SK-N-DZ (cell line): ENCODE results near the gene DOHH. TPM values are rescaled to one million over a fixed set of nuclear protein-coding genes. Genes with fewer than 3 reads are reported as not detected.

Experiments used
- DNase-seq: peaks from one replicate; pipeline ENCODE4 v3.0.0-alpha.2; 2015; ENCODE audit warnings: low spot score
- polyA plus RNA-seq, 2 experiments: library from polyadenylated mRNA; depleted of rRNA; stranded (reverse); fragments of >200 nt; gene quantifications; 2 replicates each; pipeline ENCODE4 v1.2.3, GENCODE V29; 2014

DOHH gene, protein sequence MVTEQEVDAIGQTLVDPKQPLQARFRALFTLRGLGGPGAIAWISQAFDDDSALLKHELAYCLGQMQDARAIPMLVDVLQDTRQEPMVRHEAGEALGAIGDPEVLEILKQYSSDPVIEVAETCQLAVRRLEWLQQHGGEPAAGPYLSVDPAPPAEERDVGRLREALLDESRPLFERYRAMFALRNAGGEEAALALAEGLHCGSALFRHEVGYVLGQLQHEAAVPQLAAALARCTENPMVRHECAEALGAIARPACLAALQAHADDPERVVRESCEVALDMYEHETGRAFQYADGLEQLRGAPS
- polyA plus RNA-seq (2014; cell fraction: cytosol; rRNA removed), result 9.7 and 19.7 TPM in 2 replicates
- 12.6 and 14.5 TPM in 2 replicates for polyA plus RNA-seq (2014; cell fraction: nucleus; rRNA removed)

DNA sequence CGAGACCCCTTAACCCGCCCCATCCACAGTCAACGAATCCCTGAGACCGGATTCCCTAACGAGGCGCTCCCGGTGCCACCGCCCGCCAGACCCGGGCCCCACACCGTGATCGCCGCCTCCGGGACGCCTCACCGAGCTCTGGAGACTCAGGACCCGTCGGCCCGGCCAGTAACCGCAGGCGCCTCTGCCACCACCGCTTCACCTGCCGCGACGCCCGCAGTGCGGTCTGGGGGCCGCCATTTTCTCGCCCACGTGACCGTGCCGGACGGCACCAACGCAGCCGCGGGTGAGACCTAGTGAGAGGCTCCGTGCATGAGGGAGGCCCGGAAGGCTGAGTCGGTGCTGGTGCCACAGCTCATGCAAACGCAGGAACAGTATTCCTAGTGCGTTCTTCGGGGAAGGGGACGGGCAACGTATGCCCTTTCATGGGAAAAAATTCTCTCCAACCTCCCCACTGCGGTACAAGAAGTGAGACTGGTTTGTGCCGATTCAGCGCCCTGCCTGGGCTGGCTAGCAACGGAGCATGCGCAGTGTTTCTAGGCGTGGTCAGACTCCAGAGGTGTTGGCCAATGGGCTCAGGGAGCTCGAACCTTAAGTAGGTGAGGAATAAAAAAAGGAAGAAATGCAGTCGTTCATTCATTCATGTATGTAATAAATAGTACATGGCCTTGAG lies at the start of gene DOHH:
Gene DOHH, minus strand, starts transcription at position 246 of the 673 bp plus-strand sequence. CDS start 3,860 bp downstream, outside the sequence.
- DNase-seq, result peak; percentile 97

DNA sequence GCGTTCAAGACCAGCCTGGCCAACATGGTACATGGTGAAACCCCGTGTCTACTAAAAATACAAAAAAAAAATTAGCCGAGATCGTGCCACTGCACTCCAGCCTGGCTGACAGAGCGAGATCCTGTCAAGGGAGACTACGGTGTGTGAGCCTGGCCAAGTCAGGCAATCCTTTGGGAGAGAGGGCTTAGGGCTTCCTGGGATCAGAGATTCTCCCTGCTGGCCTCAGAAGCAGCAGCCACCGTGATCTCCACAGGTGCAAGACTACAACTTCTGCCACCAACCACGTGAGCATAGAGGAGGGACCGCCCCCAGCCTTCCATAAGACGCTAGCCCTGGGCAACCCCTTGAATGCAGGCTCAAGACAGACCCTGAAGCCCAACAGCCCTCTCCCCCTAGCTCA lies 49.3 kb upstream of the DOHH start:
- DNase-seq, result no peak

DNA sequence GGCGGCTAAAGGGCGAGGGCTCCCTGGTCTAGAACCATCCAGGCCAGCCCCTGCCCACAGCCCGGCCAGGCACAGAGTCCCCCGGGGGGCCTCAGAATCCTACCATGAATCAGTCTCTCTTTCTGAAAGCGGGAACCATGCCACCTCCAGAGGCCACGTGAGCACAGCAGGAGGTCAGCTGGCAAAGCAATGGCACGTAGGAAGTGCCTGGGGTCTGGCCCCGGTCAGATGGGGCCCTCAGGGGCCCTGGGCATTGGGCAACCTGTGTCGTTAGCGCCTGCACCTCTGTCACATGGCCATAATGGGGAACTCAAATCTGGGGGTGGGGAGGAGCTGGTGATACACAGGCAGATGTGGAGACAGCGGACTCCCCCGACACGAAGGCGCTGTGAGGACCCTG lies 48.1 kb upstream of the DOHH start:
- no peak for DNase-seq

DNA sequence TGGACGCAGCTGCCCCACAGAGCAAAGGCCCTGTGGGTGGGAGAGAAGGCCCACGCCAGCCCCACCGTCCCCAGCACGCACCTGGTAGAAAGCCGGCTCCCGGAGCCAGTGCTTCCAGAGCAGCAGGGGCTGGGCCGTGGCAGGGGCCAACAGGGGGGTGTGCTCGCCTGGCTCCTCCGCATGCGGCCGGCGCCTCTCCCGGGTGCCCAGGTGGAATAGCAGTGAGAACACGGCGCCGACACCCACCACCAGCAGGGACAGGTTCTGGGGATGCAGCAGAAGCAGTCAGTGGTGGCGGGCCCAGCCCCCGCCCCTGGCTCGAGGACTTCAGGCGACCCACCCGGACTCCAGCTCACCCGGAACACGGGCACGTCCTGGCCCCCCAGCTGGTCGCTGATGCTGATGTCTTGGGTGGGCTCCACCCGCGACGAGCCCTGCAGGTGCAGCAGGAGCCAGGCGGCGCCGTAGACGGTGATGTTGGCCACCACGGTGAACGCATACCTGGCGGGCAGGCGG lies 47.4 kb upstream of the DOHH start:
- DNase-seq, result no peak

DNA sequence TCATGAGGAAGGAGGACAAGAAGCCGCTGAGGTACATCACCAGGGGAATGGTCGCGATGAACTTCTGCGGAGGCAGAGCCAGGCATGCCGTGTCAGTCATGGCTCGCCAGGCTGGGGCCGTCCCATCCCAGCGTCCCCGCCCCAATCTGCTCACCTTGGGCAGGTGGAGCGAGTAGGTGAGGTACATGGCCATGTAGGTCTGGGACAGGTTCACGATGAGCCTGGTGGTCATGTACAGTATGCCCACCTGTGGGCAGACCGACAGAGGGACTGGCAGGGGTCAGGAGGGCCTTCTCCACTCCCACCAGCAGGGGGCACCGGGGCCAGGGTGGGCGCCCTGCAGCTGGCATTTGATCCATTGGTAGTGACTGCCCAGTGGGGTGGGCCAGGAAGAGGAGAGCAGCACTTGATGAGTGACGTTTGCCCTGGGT lies 46.8 kb upstream of the DOHH start:
- DNase-seq, result no peak

DNA sequence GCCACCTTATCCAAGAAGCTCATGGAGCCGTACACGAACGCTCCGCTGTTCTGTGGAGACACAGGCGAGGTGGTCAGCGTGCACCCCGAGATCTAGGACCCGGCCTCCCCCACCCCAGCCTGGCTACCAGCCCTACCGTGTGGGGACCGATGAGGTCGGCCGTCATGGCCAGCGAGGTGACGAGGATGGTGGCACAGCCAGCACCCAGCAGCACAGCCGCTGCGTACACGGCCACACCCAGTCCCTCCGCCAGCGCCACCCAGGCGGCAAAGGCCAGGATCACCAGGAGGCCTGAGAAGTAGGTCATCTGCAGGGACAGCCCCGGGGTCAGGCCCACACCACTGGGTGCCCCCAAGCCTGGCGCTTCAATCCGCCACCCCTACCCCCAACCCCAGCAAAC lies 45.6 kb upstream of the DOHH start:
- DNase-seq, result no peak

DNA sequence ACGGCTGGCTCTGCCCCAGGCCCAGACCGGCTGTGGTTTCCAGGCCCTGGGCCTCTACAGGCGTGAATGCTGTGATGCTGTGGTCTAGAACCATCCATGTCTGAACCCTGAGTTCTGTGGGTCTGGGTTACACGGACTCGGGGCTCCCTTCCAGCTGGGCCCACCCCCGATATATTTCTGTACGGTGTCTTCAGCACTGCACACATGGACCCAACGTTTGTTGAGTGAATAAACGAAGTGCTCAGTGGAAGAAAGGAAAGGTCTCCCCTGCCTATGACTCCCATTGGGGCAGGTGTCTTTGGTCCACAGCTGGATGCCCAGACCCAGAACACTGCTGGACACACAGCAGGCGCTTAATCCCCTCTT lies 45.2 kb upstream of the DOHH start:
- DNase-seq, result no peak

DNA sequence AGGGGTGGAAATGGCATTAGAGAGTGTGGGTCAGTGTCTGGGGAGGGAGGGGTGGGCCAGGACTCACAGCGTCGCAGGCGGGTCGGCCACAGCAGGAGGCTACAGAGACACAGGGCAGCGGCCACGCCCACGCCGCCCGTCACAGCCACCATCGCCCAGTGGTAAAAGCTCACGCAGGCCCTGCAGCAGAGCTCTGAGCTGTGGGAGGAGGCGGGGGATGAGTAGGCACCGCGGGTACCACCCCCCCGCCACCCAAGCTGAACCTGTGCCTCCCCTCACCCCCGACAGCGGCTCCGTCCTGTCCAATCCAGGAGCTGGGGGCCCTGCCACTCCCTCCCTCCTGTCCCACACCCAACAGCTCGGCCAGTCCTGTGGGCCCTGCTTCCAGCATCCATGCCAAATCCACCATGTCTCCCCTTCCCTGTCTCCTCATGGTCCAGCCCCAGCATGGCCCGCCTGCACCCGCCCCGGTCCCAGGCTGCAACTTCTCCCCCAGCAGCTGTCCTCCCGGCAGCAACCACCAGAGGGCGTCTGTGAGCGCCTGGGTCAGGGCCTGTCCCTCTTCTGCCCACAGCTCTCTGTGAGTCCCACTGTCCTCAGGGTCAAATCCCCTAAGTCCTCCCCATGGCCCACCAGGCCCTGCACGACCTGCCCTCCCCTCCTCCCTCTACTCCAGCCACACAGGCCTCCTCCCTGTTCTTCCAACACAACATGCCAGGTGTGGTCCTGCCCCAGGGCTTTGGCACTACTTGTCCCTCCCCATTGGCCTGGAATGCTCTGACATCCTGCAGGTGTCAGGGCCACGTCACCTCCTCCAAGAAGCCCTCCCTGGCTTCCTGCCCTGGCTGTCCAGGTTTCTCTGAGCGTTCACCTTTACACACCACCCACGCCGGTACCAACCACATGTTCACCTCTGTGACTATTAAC lies 44.5 kb upstream of the DOHH start:
- peak; percentile 48 for DNase-seq

DNA sequence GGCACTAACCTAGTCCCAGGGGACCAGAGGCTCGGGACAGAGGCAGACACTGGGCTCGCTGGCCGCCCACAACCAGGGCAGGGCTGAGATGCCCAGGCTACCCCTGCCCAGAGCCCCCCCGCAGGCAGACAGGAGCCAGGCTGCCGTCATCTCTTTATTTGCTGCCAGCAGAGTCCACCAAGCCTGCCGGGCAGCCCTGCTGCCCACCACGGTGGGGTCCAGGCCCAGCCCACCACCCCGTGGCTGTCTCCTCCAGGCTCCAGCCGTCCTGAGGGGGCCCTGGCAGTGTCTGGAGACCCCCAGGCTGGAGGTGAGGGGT lies 43.5 kb upstream of the DOHH start:
- DNase-seq, result no peak

DNA sequence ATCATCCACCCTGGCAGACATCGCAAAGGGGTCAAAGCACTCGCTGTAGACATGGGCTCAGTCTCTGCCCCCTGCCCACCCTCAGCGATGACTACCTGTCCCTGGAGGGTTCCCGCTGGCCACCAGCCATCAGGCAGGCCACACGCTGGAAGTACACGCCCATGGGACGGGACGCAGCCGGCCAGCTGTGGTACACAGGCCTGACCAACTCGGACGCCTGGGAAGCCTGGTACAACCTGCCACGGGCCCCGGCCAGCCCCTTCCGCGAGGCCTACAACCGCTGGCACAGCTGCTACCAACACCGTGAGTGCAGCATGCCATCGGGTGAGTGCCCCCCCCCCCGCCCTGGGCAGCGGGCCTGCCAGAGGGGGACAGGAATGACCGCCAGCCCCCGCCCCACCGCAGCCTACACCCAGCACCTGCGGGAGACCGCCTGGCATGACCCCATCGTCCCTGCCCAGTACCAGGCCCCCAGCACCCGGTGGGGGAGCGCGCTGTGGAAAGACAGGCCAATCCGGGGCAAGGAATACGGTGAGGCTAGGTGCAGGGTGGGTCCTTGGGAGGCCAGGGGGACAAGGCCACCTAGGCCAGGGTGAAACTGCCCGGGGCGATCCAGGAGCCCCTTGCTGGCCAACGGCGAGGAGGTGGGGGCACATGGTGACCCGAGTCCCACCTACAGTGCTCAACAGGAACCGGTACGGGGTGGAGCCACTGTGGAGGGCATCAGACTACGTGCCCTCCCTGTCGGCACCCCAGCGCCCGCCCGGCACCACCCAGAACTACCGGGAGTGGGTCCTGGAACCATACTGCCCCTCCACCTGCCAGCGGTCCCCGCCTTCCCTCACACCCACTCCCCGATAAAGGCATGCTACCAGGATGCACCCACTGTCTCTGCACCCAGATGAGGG lies 42.9 kb upstream of the DOHH start:
- DNase-seq, result no peak

DNA sequence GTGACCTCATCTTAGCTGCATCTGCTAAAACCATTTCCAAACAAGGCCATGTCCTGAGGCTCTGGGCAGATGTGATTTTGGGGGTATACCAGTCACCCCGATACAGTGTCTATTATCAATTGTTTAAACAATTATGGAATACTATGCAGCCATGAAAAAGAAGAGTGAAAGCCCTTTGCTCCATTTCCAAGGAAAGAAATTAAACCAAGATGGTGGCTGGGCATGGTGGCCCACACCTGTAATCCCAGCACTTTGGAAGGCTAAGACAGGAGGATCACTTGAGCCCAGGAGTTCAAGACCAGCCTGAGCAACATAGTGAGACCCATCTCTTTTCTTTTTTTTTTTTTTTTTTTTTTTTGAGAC lies 39.3 kb upstream of the DOHH start:
- no peak for DNase-seq

DNA sequence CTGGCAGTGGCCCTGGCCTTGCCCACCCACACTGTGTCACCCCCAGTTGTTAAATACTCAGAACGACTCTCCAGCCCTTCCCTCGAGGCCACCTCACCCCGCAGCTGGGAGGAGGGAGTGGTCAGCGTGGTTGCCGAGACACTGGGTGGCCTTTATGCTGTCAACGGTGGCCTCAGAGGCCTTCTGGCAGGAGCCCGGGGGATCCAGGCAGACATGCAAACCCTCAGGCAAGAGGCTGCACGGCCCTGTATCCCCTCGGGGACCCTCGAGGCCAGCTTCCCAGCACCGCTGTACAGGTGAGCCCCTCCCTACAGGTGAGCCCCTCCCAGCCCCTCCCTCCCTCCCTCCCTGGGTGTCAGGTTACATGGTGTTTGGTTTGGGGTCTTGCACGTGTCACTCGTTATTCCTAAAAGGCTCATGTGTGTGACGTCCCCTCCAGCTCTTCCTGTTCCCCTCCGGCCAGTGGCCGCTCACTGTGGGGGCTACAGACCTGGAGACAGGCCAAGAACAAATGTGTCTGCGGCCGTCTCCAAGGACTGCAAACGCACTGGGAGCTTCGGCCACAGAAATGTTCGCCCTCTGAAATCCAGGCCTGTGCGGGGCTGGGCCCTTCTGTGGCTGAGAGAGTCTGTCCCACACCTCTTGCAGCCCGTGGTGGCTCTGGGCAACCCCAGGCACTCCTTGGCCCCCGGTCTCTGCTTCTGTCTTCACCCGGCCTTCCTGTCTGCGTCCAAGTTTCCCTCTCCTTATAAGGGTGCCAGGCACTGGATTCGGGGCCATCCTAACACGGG lies 38.7 kb upstream of the DOHH start, which contains the start of gene TEKTIP1:
Gene TEKTIP1, plus strand, starts transcription at position 210 of the 791 bp plus-strand sequence. Its CDS starts 4 bp downstream, at position 214.
- DNase-seq, result no peak

DNA sequence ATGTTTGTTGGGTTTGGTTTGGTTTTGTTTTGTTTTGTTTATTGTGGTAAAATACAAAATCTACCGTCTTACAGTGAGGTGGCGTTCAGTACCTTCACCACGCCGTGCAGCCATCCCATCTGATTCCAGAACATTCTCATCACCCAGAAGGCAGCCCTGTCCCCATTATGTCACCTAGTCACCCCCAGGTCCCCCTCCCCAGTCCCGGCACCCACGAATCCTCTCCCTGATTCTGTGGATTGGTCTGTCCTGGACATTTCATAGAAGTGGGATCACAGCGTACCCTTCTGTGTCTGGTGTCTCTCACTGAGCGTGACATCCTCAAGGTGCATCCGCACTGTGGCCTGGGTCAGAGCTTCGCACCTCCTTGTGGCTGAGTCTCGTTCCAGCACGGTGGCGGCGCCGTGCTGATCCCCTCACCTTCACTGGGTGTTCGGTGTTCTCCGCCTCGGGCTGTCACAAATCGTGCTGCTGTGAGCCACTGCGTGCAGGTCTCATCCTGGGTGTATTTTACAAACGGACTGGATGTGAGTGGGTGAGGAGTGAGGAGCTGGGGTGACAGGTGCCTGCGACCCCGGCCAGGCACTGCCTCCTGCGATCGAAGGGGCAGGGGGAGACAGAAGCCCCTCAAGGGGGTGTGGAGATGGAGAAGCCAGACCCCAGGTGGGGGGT lies 37.9 kb upstream of the DOHH start:
- no peak for DNase-seq

DNA sequence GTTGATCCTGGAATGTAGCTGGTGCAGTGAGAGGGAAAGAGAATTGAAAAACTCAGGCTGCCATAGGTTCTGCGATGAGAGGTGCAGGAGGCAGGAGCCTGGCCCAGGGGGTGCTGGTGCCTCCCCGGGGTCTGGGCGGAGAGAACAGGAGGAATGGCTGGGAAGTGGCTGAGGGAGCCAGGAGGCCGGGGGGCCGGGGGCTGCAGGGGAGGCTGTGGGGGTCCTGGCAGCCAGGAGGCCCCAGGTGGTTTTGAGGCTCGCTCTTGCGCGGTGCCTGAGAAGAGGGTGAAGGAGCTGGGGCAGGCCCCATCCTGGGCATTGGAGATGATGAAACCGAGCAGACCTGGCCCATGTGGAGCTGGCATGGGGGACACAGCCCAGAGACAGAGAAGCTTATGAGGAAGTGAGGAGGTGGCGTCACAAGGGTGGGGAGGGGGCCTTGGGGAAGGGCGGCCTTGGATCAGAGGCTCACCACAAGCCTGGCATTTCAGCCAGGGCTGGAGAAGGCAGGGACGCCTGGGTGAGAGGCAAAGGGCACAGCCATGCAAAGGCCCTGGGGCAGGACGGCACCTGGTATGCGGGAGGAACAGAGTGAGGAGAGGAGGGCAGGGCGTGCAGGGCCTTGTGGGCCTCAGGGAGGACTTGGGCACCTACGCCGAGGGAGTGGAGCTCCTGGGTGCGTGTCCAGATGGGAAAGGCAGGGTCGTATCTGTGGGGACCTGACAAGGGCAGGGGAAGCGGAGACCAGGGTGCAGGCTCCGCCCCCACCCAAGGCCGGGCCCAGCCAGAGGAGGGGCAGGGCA lies 37.2 kb upstream of the DOHH start:
- no peak for DNase-seq

DNA sequence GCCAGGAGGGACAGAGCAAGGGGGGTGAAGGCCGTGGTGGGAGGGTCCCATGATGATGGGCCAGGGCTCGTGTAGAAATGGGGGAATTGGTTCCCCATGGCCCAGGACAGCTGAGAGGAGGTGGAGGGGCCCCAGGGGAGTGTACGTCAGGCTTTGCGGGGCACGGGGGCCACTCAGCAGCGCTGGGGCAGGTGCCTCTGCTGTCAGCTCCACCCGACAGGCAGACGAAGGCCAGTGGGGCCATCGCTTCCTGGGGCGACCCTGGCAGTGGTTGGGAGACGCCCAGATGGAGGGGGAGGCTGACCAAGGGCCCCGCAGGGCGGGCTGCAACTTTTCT lies 36.6 kb upstream of the DOHH start:
- no peak for DNase-seq

DNA sequence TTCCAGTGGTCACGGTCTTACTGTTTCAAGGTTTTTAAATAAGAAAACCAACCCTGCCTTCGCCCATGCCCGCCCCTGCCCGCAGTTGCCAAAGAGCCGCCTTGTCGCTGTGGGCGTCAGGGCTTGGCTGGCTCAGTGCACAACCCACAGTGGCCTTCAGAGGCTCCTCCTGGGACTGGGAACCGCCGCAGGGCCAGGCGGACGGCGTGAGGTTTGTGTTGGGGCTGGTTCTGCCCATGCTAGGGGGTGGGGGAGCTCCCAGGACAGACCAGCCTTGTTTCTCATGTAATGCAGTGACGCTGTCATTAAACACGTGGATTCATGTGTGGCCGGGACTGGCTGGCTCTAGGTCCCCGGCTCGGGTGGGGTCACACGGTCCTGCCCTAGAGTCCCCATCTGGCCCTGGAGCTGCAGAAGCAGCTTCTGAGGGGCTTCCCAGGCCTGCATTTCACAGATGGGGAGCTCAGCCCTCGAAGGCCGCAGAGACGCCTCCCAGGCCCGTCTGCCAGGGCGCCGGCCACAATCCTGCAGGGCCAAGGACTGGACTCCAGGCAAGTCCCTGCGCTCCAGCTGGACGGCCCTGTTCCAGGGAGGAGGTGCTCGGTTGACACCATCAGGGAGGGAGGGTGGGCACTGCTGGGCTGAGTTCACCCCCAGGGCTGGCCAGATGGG lies 36.1 kb upstream of the DOHH start:
- DNase-seq, result no peak

DNA sequence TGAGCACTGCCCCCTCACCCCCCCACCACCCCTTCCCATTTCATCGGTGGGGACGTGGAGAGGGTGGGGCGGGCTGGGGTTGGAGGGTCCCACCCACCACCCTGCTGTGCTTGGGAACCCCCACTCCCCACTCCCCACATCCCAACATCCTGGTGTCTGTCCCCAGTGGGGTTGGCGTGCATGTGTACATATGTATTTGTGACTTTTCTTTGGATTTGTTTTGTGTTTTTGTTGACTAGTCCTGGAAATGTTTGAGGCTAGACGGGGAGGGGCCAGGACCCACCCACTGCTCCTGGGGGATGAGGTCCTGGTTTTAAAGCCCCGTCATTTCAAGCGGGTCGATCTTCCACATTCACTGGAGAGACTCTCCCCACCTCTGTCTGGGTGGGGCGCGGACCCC lies 35.5 kb upstream of the DOHH start:
- no peak for DNase-seq

DNA sequence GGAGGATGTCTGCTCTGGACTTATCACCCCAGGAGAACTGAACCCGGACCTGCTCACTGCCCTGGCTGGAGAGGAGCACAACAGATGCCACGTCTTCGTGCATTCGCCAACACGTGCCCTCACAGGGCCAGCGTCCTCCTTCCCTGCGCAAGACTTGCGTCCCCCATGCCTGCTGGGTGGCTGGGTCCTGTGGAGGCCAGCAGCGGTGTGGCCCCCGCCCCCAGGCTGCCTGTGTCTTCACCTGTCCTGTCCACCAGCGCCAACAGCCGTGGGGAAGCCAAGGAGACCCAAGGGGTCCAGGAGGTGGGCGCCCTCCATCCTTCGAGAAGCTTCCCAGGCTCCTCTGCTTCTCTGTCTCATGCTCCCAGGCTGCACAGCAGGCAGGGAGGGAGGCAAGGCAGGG lies 35.1 kb upstream of the DOHH start:
- no peak for DNase-seq

DNA sequence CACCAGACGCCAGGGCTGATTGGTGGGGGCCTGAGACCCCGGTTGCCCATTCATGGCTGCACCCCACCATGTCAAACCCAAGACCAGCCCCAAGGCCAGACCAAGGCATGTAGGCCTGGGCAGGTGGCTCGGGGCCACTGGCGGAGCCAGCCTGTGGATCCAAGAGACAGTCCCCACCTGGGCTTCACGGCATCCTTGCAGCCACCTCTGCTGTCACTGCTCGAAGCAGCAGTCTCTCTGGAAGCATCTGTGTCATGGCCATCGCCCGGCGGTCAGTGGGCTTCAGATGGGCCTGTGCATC lies 34.7 kb upstream of the DOHH start:
- no peak for DNase-seq
